CD4-positive, CD25-positive, alpha-beta regulatory T cell (primary cell): ENCODE data around the gene ARL2BP. TPM values are rescaled to one million over a fixed set of nuclear protein-coding genes. Genes with fewer than 3 reads are reported as not detected.
"Not testable (repeated sequence)": the region's sequence is repeated elsewhere in the genome, so short reads cannot be mapped to it uniquely, and the experiment has no call there.

ENCODE experiments used
- ATAC-seq, 2 donors: fragments of 150-1000 bp; cut with Tn5 transposase; one replicate each; pipeline ENCODE4 v1.10.0; 2021; ENCODE audit warnings: low read depth in 2 of 2, moderate number of reproducible peaks in 2 of 2, moderate library complexity in 1 of 2
- DNase-seq, 3 donors: peaks; one replicate each; pipeline versions ENCODE4 v3.0.0 to v3.0.0-alpha.2; 2012 to 2022; ENCODE audit warnings: mixed read lengths in 1 of 3
- H3K27ac ChIP-seq: one replicate; pipeline ENCODE4 v1.7.0; 2013; ENCODE audit warnings: mild to moderate bottlenecking, low read length; ENCODE audit not compliant: insufficient read depth, poor library complexity, severe bottlenecking
- H3K27me3 ChIP-seq: one replicate; pipeline ENCODE4 v1.7.0; 2013; ENCODE audit warnings: low read length; ENCODE audit not compliant: control insufficient read depth, insufficient read depth
- H3K36me3 ChIP-seq: one replicate; pipeline ENCODE4 v1.7.0; 2013; ENCODE audit warnings: mild to moderate bottlenecking, low read length, moderate library complexity; ENCODE audit not compliant: control insufficient read depth, insufficient read depth
- H3K4me1 ChIP-seq: 2 replicates; pipeline ENCODE4 v1.7.0; 2013; ENCODE audit warnings: mild to moderate bottlenecking, low read length; ENCODE audit not compliant: insufficient read depth, control insufficient read depth, poor library complexity, severe bottlenecking
- H3K4me3 ChIP-seq: one replicate; pipeline ENCODE4 v1.7.0; 2013; ENCODE audit warnings: low read depth, mild to moderate bottlenecking, low read length, moderate library complexity
- H3K9me3 ChIP-seq, 2 experiments: 1 replicate in 1 of 2; 2 replicates in 1 of 2; pipeline ENCODE4 v1.7.0; 2013; ENCODE audit warnings: low read length in 2 of 2, mild to moderate bottlenecking in 1 of 2, moderate library complexity in 1 of 2; ENCODE audit not compliant: control insufficient read depth in 2 of 2
- H3K27ac Mint-ChIP-seq, 3 donors: one replicate each; pipeline ENCODE4 v1.8.0; 2020 to 2022; ENCODE audit warnings: mild to moderate bottlenecking in 3 of 3, mixed read lengths in 3 of 3, moderate library complexity in 2 of 3
- H3K27me3 Mint-ChIP-seq: one replicate; pipeline ENCODE4 v1.8.0; 2022; ENCODE audit warnings: mild to moderate bottlenecking, mixed read lengths
- H3K36me3 Mint-ChIP-seq: one replicate; pipeline ENCODE4 v1.8.0; 2020; ENCODE audit warnings: mixed read lengths
- H3K4me1 Mint-ChIP-seq, 4 donors: one replicate each; pipeline ENCODE4 v1.8.0; 2020 to 2022; ENCODE audit warnings: mixed read lengths in 4 of 4, mild to moderate bottlenecking in 1 of 4
- H3K4me3 Mint-ChIP-seq, 4 donors: one replicate each; pipeline ENCODE4 v1.8.0; 2020 to 2022; ENCODE audit warnings: mild to moderate bottlenecking in 4 of 4, mixed read lengths in 4 of 4, moderate library complexity in 3 of 4
- H3K9me3 Mint-ChIP-seq, 7 donors: one replicate each; pipeline ENCODE4 v1.8.0; 2020 to 2022; ENCODE audit warnings: mixed read lengths in 7 of 7, mild to moderate bottlenecking in 3 of 7, moderate library complexity in 2 of 7
- polyA plus RNA-seq, 4 donors: library from polyadenylated mRNA; unstranded; fragments of 300-500 nt; fragmentation: Illumina TruSeq; gene quantifications; one replicate each; pipeline ENCODE4 v1.2.3, GENCODE V29; 2021
- total RNA-seq: library from RNA; stranded (reverse); gene quantifications from one replicate; pipeline ENCODE4 v1.2.3, GENCODE V29; 2022

Gene ARL2BP
- total and polyA plus RNA-seq, 5 donors from 2014 or later: 26.9 to 121 (median 102) TPM

DNA sequence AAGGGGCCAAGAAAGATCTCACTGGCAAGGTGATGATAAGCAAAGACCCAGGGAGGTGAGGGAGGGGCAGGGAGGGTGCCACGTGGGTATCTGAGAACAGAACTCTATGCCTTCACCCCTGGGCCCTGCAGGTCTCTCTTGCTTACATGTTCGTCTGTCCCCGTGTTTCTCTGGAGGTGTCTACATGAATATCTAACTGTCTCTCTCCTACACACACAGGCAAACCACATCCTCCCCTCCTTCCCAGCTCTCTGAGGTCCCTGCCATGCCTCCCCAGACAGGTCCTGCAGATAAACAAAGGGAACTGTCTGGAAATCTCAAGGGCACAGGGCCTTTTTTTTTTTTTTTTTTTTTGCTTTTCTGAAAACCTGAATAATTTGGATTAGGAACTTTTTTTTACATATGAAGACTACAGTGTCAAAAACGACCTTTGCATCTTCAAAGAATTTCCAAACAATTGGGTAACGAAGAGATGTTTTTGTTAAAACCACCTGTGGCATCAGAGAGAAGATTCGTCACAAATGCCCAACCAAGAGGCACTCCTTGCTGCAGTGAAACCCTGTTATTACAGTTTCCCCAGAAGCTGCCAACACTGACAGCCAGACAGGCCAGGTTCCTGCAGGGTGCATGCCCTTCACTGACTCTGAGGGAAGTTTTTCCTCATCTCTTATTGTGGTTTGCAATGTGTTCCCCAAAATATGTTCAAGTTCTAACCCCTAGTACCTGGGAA is 21.6 kb downstream of the ARL2BP start:
- peaks cover 14% of the 10 kb centered on the region for H3K4me1 ChIP-seq
- peak in 2 of 3 donors; percentile 52 to 68 for DNase-seq

DNA sequence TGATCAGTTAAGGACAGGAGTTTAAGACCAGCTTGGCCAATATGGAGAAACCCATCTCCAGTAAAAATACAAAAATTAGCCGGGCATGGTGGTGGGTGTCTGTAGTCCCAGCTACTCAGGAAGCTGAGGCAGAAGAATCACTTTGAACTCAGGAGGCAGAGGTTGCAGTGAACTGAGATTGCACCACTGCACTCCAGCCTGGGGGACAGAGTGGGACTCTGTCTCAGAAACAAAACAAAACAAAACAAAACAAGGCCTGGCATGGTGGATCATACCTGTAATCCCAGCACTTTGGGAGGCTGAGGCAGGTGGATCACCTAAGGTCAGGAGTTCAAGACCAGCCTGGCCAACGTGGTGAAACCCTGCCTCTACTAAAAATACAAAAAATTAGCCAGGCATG is 22.3 kb downstream of the ARL2BP start:
- not testable (repeated sequence) for H3K9me3 ChIP-seq, DNase-seq, H3K27ac ChIP-seq, H3K36me3 Mint-ChIP-seq, H3K27me3 Mint-ChIP-seq, ATAC-seq, H3K36me3 ChIP-seq, H3K9me3 Mint-ChIP-seq, H3K4me3 ChIP-seq, H3K27me3 ChIP-seq
- H3K4me3 Mint-ChIP-seq: peak overlapping the region in 2 of 4 donors; percentile 66 to 72
- peak overlapping the region; percentile 76 to 94 (median 92) for H3K27ac Mint-ChIP-seq
- peaks cover 14% of the 10 kb centered on the region for H3K4me1 ChIP-seq
- peaks cover 3 to 33% (median 7%) of the 10 kb centered on the region in 4 donors for H3K4me1 Mint-ChIP-seq

More for the DNA sequence above, 21.6 kb downstream of the ARL2BP start:
- peak; percentile 70 to 76 for ATAC-seq
- Mint-ChIP-seq H3K4me3 (peak overlapping the region; percentile 23 to 72 (median 61)), H3K27ac (peak overlapping the region; percentile 76 to 94 (median 92)), H3K4me1 (peaks cover 4 to 33% (median 7%) of the 10 kb centered on the region in 4 donors), H3K9me3 (no peaks in the 10 kb centered on the region), H3K36me3 (no peaks in the 10 kb centered on the region), H3K27me3 (peaks cover 2% of the 10 kb centered on the region)
- no peak overlapping the region for H3K4me3 ChIP-seq
- no peak overlapping the region for H3K27ac ChIP-seq
- no peaks in the 10 kb centered on the region for H3K9me3 ChIP-seq
- no peaks in the 10 kb centered on the region for H3K27me3 ChIP-seq
- no peaks in the 10 kb centered on the region for H3K36me3 ChIP-seq

DNA sequence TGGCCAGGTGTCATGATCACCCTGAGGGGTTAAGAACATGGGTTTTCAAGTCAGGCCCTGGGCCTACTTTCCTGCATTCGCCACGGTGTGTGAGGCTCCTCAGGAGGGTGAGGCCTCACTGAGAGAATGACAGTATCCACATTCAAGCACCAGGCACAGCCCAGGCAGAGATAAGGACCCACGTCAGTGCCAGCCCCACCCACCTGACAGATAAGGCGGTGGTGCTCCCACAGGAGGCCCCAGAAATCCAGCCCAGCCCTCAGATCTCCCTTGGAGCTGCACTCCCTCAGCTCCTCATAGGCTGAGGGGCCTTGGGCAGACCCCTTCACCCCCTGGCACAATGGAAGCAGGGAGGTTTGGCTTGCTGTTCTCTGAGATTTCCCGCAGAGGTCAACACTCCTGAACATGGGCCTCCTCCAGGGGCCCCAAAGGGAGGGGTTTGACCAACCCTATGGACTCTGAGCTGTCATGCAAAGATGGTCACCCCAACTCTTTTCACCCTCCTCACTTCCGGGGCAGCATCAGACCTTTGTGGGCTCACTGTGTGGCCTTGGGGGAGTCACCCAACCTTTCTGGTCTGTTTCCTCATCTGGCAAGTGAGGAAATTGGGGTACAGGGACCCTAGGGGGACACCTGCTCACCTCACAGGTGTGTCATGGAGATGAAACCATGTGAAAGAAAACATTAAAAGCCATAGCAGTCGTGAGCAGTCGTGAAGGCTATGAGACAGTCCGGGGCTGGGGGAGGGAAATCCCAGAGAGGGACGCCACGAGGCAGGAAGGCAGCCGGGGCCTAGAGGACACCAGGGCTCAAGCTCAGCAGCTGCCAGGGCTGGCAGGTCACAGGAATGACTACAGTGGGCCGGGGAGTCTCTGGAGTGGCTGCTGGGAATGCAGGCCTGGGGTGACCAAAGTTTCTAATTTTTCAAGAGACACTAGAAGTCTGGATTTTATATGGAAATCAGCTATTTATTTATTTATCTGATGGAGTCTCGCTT is 24.0 kb downstream of the ARL2BP start:
- Mint-ChIP-seq H3K36me3 (no peaks in the 10 kb centered on the region), H3K4me3 (no peak overlapping the region), H3K9me3 (no peaks in the 10 kb centered on the region), H3K4me1 (peaks cover 3 to 33% (median 7%) of the 10 kb centered on the region in 4 donors), H3K27ac (peak overlapping the region in 2 of 3 donors; percentile 69 to 76), H3K27me3 (no peaks in the 10 kb centered on the region)
- Histone ChIP-seq H3K27me3 (no peaks in the 10 kb centered on the region), H3K4me3 (no peak overlapping the region), H3K36me3 (no peaks in the 10 kb centered on the region), H3K9me3 (no peaks in the 10 kb centered on the region), H3K4me1 (peaks cover 14% of the 10 kb centered on the region), H3K27ac (no peak overlapping the region)
- DNase-seq: no peak
- ATAC-seq: no peak

DNA sequence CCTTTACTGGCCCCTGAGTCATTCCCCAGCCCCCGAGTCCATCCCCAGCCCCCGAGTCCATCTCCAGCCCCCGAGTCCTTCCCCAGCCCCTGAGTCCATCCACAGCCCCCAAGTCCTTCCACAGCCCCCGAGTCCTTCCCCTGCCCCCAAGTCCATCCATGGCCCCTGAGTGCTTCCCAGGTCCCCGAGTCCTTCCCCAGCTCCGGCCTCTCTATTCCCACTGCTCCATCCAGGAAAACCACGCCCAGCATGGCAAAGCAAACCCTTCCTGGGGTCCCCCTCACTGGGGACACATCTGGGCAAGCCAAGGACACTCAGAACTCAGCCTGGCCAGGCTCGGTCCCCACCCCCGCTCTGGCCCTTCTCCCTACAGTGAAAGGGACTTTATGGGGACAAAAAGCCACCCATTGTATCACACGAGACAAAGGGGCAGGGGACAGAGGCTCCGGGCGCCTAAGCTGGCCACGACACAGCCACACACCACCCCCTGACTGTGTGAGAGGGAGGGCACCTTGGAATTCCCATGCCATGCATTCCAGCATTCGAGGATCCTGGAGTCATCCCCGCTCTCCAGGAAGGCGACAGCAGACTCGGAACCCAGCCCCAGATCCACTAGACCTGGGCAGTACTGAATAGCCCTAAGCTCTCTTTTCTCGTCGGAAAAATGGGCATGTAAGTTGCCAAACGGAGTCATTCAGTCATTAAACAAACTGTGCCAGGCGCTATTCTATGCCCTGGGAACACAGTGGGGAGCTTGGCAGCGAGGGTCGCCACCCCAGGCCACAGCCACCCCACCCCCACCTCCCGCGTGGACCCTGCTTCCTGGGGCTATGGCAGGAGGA is 25.4 kb downstream of the ARL2BP start:
- no peaks in the 10 kb centered on the region for H3K36me3 Mint-ChIP-seq
- peaks cover 3 to 29% (median 7%) of the 10 kb centered on the region in 4 donors for H3K4me1 Mint-ChIP-seq
- ATAC-seq (no peak), DNase-seq (no peak)
- no peak overlapping the region for H3K27ac ChIP-seq
- no peaks in the 10 kb centered on the region for H3K36me3 ChIP-seq
- H3K27me3 Mint-ChIP-seq: no peaks in the 10 kb centered on the region
- H3K27ac Mint-ChIP-seq: peak overlapping the region in 1 of 3 donors; percentile 63
- H3K9me3 Mint-ChIP-seq: no peaks in the 10 kb centered on the region
- peaks cover 14% of the 10 kb centered on the region for H3K4me1 ChIP-seq
- H3K4me3 ChIP-seq: no peak overlapping the region
- H3K9me3 ChIP-seq: no peaks in the 10 kb centered on the region
- no peak overlapping the region for H3K4me3 Mint-ChIP-seq
- no peaks in the 10 kb centered on the region for H3K27me3 ChIP-seq

DNA sequence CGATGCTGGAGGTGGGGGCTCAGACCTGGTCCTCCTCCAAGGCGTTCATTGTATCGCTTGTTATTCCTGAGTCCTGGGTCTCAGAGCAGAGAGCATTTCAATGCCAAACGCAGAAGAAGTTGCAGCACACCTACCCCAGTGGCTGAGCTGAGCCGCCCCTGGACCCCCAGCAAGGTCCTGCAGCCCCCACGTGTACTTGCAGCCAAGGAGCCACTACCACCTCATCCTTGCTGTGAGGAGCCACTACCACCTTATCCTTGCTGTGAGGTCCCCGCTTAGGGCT is 25.9 kb downstream of the ARL2BP start:
- Mint-ChIP-seq H3K4me3 (no peak overlapping the region), H3K36me3 (no peaks in the 10 kb centered on the region), H3K27me3 (no peaks in the 10 kb centered on the region), H3K27ac (no peak overlapping the region), H3K9me3 (no peaks in the 10 kb centered on the region), H3K4me1 (peaks cover 3 to 25% (median 7%) of the 10 kb centered on the region in 4 donors)
- DNase-seq (no peak), ATAC-seq (no peak)
- no peaks in the 10 kb centered on the region for H3K27me3 ChIP-seq
- H3K9me3 ChIP-seq: no peaks in the 10 kb centered on the region
- H3K27ac ChIP-seq: no peak overlapping the region
- no peaks in the 10 kb centered on the region for H3K36me3 ChIP-seq
- peaks cover 9% of the 10 kb centered on the region for H3K4me1 ChIP-seq
- H3K4me3 ChIP-seq: no peak overlapping the region

DNA sequence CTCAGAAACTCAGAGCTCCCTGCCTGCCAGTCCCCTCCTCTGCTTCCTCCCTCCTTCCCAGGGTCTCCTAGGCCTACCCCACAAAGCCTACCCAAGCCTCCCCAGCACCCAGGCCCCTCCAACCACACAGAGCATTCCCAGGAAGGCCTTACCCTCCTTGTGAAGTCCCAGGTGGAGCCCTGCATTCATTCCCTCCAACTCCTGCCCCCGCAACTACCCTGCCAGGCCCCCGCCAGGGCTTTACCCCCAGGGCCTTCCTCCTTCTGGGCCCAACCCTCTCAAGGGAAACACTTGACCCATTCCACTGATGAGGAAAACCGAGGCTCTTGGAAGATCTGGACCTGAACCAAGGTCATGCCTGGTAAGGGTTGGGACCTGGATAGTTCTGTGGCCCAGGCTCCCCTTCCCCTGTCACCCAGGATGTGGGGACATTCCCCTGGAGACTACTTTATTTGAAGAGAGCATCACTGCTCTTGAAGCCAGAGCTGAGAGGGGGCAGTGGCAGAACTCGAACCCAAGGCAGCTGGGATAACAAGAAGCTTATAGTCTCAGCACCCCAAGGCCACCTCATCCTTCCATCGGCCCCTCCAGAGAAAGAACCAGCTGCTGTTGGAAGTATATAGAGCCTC is 26.9 kb downstream of the ARL2BP start:
- Histone ChIP-seq H3K4me1 (no peaks in the 10 kb centered on the region), H3K4me3 (no peak overlapping the region), H3K9me3 (no peaks in the 10 kb centered on the region), H3K27ac (no peak overlapping the region), H3K36me3 (no peaks in the 10 kb centered on the region), H3K27me3 (no peaks in the 10 kb centered on the region)
- Mint-ChIP-seq H3K4me3 (no peak overlapping the region), H3K27me3 (no peaks in the 10 kb centered on the region), H3K9me3 (no peaks in the 10 kb centered on the region), H3K27ac (peak overlapping the region in 1 of 3 donors; percentile 46), H3K4me1 (peaks cover 0 to 20% (median 2%) of the 10 kb centered on the region in 4 donors), H3K36me3 (no peaks in the 10 kb centered on the region)
- ATAC-seq (no peak), DNase-seq (no peak)

DNA sequence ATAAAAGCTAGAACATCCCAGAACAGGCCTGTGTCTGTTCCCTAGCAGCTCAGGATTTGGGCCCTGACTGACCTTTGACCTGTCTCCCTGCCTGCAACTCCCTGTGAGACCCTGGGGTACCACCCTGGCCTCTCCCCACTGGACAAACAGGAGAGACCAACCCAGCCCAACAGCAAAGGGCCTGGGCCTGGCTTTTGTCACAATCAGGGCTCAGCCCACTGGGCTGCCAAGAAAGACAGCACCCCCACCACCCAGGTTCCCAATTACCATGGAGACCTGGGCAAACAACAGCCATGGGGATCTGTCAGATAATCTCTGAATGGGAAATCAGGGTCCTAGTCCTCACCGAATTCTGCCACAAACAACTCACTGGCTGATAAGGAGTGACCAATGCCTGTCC is 28.3 kb downstream of the ARL2BP start:
- Histone ChIP-seq H3K36me3 (no peaks in the 10 kb centered on the region), H3K9me3 (no peaks in the 10 kb centered on the region), H3K27ac (no peak overlapping the region), H3K27me3 (no peaks in the 10 kb centered on the region), H3K4me3 (no peak overlapping the region), H3K4me1 (no peaks in the 10 kb centered on the region)
- no peak overlapping the region for H3K27ac Mint-ChIP-seq
- no peaks in the 10 kb centered on the region for H3K9me3 Mint-ChIP-seq
- peaks cover 9% of the 10 kb centered on the region for H3K27me3 Mint-ChIP-seq
- no peak overlapping the region for H3K4me3 Mint-ChIP-seq
- ATAC-seq (no peak), DNase-seq (no peak)
- H3K36me3 Mint-ChIP-seq: no peaks in the 10 kb centered on the region
- peaks cover 4 to 23% (median 6%) of the 10 kb centered on the region in 4 donors for H3K4me1 Mint-ChIP-seq
